IPS-18a (cell line): ENCODE results near the gene EPHA1.

Experiments
- H3K27ac ChIP-seq: one replicate; pipeline ENCODE4 v1.5.1; 2013; ENCODE audit warnings: low read length
- H3K27me3 ChIP-seq: one replicate; pipeline ENCODE4 v1.6.1; 2013; ENCODE audit warnings: mild to moderate bottlenecking, low read length; ENCODE audit not compliant: control insufficient read depth, insufficient read depth
- H3K36me3 ChIP-seq: one replicate; pipeline ENCODE4 v1.6.1; 2013; ENCODE audit warnings: low read depth, low read length; ENCODE audit not compliant: control insufficient read depth
- H3K4me1 ChIP-seq: one replicate; pipeline ENCODE4 v1.6.1; 2013; ENCODE audit warnings: low read depth, low read length; ENCODE audit not compliant: control insufficient read depth
- H3K4me3 ChIP-seq: one replicate; pipeline ENCODE4 v1.5.1; 2013; ENCODE audit warnings: low read length
- H3K9ac ChIP-seq: one replicate; pipeline ENCODE4 v1.6.1; 2013; ENCODE audit warnings: mild to moderate bottlenecking, low read length, moderate library complexity
- H3K9me3 ChIP-seq: one replicate; pipeline ENCODE4 v1.6.1; 2013; ENCODE audit warnings: low read depth, low read length; ENCODE audit not compliant: control insufficient read depth

EPHA1 gene

GRCh38 chr7:143384661-143385631, 23.7 kb downstream of the EPHA1 start:
- no peak overlapping the region for H3K27ac ChIP-seq
- H3K27me3 ChIP-seq = no peaks in the 10 kb centered on the region
- H3K4me1 ChIP-seq = peaks cover 3% of the 10 kb centered on the region
- H3K36me3 ChIP-seq = peaks cover 52% of the 10 kb centered on the region
- no peak overlapping the region for H3K9ac ChIP-seq
- no peaks in the 10 kb centered on the region for H3K9me3 ChIP-seq
- no peak overlapping the region for H3K4me3 ChIP-seq

- no peak overlapping the region for H3K27ac ChIP-seq
- no peaks in the 10 kb centered on the region for H3K9me3 ChIP-seq
- peaks cover 11% of the 10 kb centered on the region for H3K4me1 ChIP-seq
- H3K4me3 ChIP-seq = no peak overlapping the region
- no peaks in the 10 kb centered on the region for H3K27me3 ChIP-seq
- H3K9ac ChIP-seq = no peak overlapping the region
- peaks cover 44% of the 10 kb centered on the region for H3K36me3 ChIP-seq
Observed at GRCh38 chr7:143384148-143384547, 24.5 kb downstream of the EPHA1 start.

- H3K9ac ChIP-seq = no peak overlapping the region
- H3K9me3 ChIP-seq = no peaks in the 10 kb centered on the region
- no peak overlapping the region for H3K4me3 ChIP-seq
- H3K36me3 ChIP-seq = peaks cover 39% of the 10 kb centered on the region
- H3K27ac ChIP-seq = no peak overlapping the region
- H3K27me3 ChIP-seq = no peaks in the 10 kb centered on the region
- peaks cover 16% of the 10 kb centered on the region for H3K4me1 ChIP-seq
Observed at GRCh38 chr7:143383642-143383957, 25.1 kb downstream of the EPHA1 start.

- Histone ChIP-seq H3K36me3 (peaks cover 35% of the 10 kb centered on the region), H3K9ac (no peak overlapping the region), H3K9me3 (no peaks in the 10 kb centered on the region), H3K27me3 (no peaks in the 10 kb centered on the region), H3K27ac (no peak overlapping the region), H3K4me3 (peak overlapping the region; percentile 88), H3K4me1 (peaks cover 16% of the 10 kb centered on the region)
Observed at GRCh38 chr7:143382791-143383641, 25.6 kb downstream of the EPHA1 start.

- H3K27ac ChIP-seq = peak overlapping the region; percentile 6
- peak overlapping the region; percentile 89 for H3K9ac ChIP-seq
- H3K27me3 ChIP-seq = no peaks in the 10 kb centered on the region
- H3K36me3 ChIP-seq = peaks cover 30% of the 10 kb centered on the region
- H3K4me1 ChIP-seq = peaks cover 16% of the 10 kb centered on the region
- H3K9me3 ChIP-seq = no peaks in the 10 kb centered on the region
- H3K4me3 ChIP-seq = peak overlapping the region; percentile 88
Observed at GRCh38 chr7:143382126-143382790, 26.4 kb downstream of the EPHA1 start.

DNA sequence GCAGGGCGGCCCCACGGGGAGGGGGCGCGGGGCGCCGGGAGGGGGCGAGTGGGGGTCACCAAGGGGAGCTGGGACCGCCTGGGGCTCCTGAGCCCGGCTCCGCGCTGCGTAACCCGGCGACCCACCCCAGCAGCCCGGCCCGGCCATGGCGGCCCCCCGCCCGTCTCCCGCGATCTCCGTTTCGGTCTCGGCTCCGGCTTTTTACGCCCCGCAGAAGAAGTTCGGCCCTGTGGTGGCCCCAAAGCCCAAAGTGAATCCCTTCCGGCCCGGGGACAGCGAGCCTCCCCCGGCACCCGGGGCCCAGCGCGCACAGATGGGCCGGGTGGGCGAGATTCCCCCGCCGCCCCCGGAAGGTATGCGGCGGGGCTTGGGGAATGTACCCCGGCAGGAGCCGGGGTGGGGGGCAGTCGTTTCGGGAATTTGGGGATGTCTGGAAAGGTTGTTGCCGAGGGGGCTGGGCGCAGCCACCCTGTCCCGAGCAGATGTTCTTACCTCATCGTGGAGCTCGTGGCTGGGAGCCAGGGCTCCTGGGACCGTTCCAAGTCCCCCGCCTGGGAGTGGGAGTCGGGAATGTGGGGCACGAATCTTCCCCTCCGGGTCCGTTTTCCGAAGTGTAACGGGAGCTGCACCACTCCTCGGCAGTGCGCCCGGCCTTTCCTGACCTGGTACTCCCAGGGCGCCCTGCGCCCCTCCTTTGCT, 27.1 kb downstream of the EPHA1 start:
- peak overlapping the region; percentile 6 for H3K27ac ChIP-seq
- peak overlapping the region; percentile 89 for H3K9ac ChIP-seq
- H3K4me3 ChIP-seq = peak overlapping the region; percentile 88
- H3K36me3 ChIP-seq = peaks cover 30% of the 10 kb centered on the region
- H3K4me1 ChIP-seq = peaks cover 16% of the 10 kb centered on the region
- H3K9me3 ChIP-seq = no peaks in the 10 kb centered on the region
- H3K27me3 ChIP-seq = no peaks in the 10 kb centered on the region

DNA sequence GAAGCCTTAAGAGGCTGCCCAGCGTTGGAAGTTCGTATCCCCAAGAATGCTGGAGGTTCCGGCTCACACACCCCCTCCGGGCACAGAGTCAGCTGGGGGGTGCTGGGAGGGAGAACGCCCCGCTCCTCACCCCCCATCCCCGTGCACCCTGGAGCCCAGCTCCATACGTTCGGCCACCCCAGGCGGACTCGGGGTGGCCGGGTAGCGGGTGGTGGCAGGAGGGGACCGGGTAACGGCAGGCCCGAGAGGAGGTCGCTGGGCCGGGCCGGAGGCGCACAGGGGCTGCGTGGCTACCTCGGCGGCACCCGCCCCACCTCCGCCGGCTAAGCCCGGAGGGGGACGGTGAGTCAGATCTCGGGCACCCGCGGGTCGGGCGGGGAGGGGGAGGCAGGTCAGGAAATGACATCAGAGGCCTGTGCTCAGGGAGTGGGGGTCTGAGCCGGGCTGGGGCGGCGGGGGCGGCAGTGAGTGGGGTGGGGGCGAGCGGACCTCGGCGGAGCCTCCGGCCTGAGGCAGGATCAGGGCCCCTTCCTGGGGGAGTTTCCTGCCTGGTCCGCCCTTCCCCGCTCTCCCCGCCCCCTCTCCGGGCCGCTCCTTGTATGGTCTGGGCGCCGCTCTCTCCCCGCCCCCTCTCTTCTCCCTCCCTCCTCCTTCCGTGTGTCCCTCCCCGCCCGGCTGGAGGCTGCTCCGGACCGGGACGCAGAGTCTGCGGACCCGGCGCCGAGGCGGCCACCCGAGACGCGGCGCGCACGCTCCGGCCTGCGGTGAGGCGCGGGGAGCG, 27.8 kb downstream of the EPHA1 start, which contains the start of gene ZYX:
Gene ZYX (plus strand): TSS at position 700 of the 781 bp plus-strand sequence. CDS start 227 bp downstream, outside the sequence.
- Histone ChIP-seq H3K4me1 (peaks cover 16% of the 10 kb centered on the region), H3K27me3 (no peaks in the 10 kb centered on the region), H3K27ac (peak within 1 kb of the TSS; percentile 88), H3K9me3 (no peaks in the 10 kb centered on the region), H3K36me3 (peaks cover 26% of the 10 kb centered on the region), H3K4me3 (peak within 1 kb of the TSS; percentile 88), H3K9ac (peak within 1 kb of the TSS; percentile 93)

GRCh38 chr7:143380260-143380645, 28.4 kb downstream of the EPHA1 start:
- Histone ChIP-seq H3K9me3 (no peaks in the 10 kb centered on the region), H3K27me3 (no peaks in the 10 kb centered on the region), H3K36me3 (peaks cover 22% of the 10 kb centered on the region), H3K9ac (peak overlapping the region; percentile 93), H3K4me1 (peaks cover 16% of the 10 kb centered on the region), H3K4me3 (peak overlapping the region; percentile 88), H3K27ac (peak overlapping the region; percentile 88)

DNA sequence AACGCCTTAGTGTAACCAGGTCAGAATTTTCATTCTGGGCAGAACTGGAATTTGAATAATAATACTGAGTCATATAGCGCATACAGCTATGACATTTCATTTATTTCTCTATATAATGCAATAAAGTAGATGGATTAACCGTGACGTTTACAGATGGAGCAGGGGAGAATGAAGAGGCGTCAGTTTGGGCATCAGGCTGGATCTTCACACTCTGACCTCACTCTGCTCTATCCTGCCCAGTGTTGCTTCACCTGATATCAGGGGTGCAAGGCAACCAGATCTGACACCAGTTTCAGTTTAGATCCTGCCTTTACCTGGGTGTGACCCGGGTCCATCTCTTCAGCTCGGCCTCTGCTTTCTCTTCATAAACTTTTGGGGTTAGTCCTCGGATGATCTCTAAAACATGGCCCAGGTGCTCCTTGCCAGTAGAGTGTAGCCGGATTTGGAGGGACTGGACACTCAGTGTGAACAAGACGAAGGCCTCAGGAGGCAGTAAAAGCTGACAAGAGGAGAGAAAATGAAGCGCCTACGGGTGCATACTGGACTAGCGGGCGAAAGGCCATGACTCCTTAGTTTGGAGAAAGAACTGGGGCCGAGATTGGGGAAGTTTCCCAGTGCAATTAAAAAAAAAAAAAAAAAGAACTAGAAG, 28.9 kb downstream of the EPHA1 start:
- peak overlapping the region; percentile 88 for H3K4me3 ChIP-seq
- no peak overlapping the region for H3K27ac ChIP-seq
- H3K9me3 ChIP-seq = no peaks in the 10 kb centered on the region
- peaks cover 17% of the 10 kb centered on the region for H3K36me3 ChIP-seq
- peak overlapping the region; percentile 13 for H3K9ac ChIP-seq
- peaks cover 16% of the 10 kb centered on the region for H3K4me1 ChIP-seq
- no peaks in the 10 kb centered on the region for H3K27me3 ChIP-seq

- Histone ChIP-seq H3K27ac (no peak overlapping the region), H3K4me3 (no peak overlapping the region), H3K9ac (no peak overlapping the region), H3K9me3 (no peaks in the 10 kb centered on the region), H3K27me3 (no peaks in the 10 kb centered on the region), H3K4me1 (peaks cover 13% of the 10 kb centered on the region), H3K36me3 (no peaks in the 10 kb centered on the region)
Observed at GRCh38 chr7:143376396-143376795, 32.3 kb downstream of the EPHA1 start.
